NT2/D1 (cell line): ENCODE measurements around the gene BBS9.

Experiments
- DNase-seq: peaks from one replicate; pipeline ENCODE4 v3.0.0-alpha.2; 2011; ENCODE audit warnings: low read depth, low spot score
- H3K27me3 ChIP-seq: 2 replicates; pipeline ENCODE4 v1.6.0; 2011; ENCODE audit warnings: mild to moderate bottlenecking; ENCODE audit not compliant: insufficient read length, insufficient read depth
- H3K36me3 ChIP-seq: 2 replicates; pipeline ENCODE4 v1.6.1; 2011; ENCODE audit warnings: mild to moderate bottlenecking, low read length, mixed read lengths; ENCODE audit not compliant: insufficient read depth, insufficient read length
- H3K4me1 ChIP-seq: 2 replicates; pipeline ENCODE4 v1.5.1; 2011; ENCODE audit not compliant: insufficient read depth, insufficient read length
- H3K4me3 ChIP-seq: 2 replicates; pipeline ENCODE4 v1.5.1; 2011; ENCODE audit warnings: low read depth; ENCODE audit not compliant: insufficient read length
- H3K9ac ChIP-seq: 2 replicates; pipeline ENCODE4 v1.6.0; 2011; ENCODE audit warnings: low read depth; ENCODE audit not compliant: insufficient read length
- H3K9me3 ChIP-seq: 2 replicates; pipeline ENCODE4 v1.5.1; 2011; ENCODE audit warnings: mild to moderate bottlenecking, low read length; ENCODE audit not compliant: insufficient read depth
- SUZ12 ChIP-seq: IDR thresholded peaks from 2 replicates; pipeline ENCODE4 v1.6.1; 2011; ENCODE audit not compliant: insufficient read length, insufficient read depth; ENCODE audit errors: extremely low read depth
- YY1 ChIP-seq: IDR thresholded peaks from 2 replicates; pipeline ENCODE4 v1.6.1; 2011; ENCODE audit not compliant: insufficient read length, insufficient read depth
- ZNF274 ChIP-seq: IDR thresholded peaks from 2 replicates; pipeline ENCODE4 v1.6.1; 2011; ENCODE audit warnings: mild to moderate bottlenecking, low read depth, low read length

BBS9 gene

GRCh38 chr7:33612442-33612841 is 483.1 kb downstream of the BBS9 start:
- Histone ChIP-seq H3K4me3 (no peak overlapping the region), H3K36me3 (no peaks in the 10 kb centered on the region), H3K9me3 (0 out of 2 replicates have a peak, but pooled peaks cover 5% of the 10 kb centered on the region), H3K4me1 (no peaks in the 10 kb centered on the region), H3K27me3 (no peaks in the 10 kb centered on the region), H3K9ac (no peak overlapping the region)
- DNase-seq = no peak
- TF ChIP-seq ZNF274 = no peak
- no peak for TF ChIP-seq SUZ12
- TF ChIP-seq YY1 = no peak

GRCh38 chr7:33614357-33615117 is 485.2 kb downstream of the BBS9 start:
- TF ChIP-seq YY1 = no peak
- H3K9me3 ChIP-seq = no peaks in the 10 kb centered on the region
- no peak for DNase-seq
- no peak overlapping the region for H3K4me3 ChIP-seq
- H3K4me1 ChIP-seq = no peaks in the 10 kb centered on the region
- H3K9ac ChIP-seq = no peak overlapping the region
- H3K27me3 ChIP-seq = no peaks in the 10 kb centered on the region
- H3K36me3 ChIP-seq = no peaks in the 10 kb centered on the region

GRCh38 chr7:33616752-33617151 is 487.4 kb downstream of the BBS9 start:
- H3K9me3 ChIP-seq = no peaks in the 10 kb centered on the region
- no peaks in the 10 kb centered on the region for H3K27me3 ChIP-seq
- no peak overlapping the region for H3K4me3 ChIP-seq
- no peak overlapping the region for H3K9ac ChIP-seq
- H3K4me1 ChIP-seq = no peaks in the 10 kb centered on the region
- no peaks in the 10 kb centered on the region for H3K36me3 ChIP-seq
- TF ChIP-seq YY1 = no peak
- no peak for TF ChIP-seq ZNF274
- no peak for TF ChIP-seq SUZ12
- no peak for DNase-seq

GRCh38 chr7:33619264-33619663 is 489.9 kb downstream of the BBS9 start:
- Histone ChIP-seq H3K9ac (no peak overlapping the region), H3K4me3 (no peak overlapping the region), H3K36me3 (no peaks in the 10 kb centered on the region), H3K9me3 (no peaks in the 10 kb centered on the region), H3K27me3 (no peaks in the 10 kb centered on the region), H3K4me1 (no peaks in the 10 kb centered on the region)
- TF ChIP-seq SUZ12 = no peak
- no peak for TF ChIP-seq ZNF274
- TF ChIP-seq YY1 = no peak
- no peak for DNase-seq

GRCh38 chr7:33623267-33623666 is 493.9 kb downstream of the BBS9 start:
- H3K36me3 ChIP-seq = no peaks in the 10 kb centered on the region
- no peaks in the 10 kb centered on the region for H3K4me1 ChIP-seq
- DNase-seq = no peak
- H3K27me3 ChIP-seq = no peaks in the 10 kb centered on the region
- no peak overlapping the region for H3K9ac ChIP-seq
- H3K4me3 ChIP-seq = no peak overlapping the region
- TF ChIP-seq ZNF274 (no peak), YY1 (no peak), SUZ12 (no peak)
- H3K9me3 ChIP-seq = peaks cover 12% of the 10 kb centered on the region; the same call in 1 of the 2 replicates

GRCh38 chr7:33624215-33624614 is 494.9 kb downstream of the BBS9 start:
- H3K9me3 ChIP-seq = peaks cover 12% of the 10 kb centered on the region; the same call in 1 of the 2 replicates
- TF ChIP-seq SUZ12 = no peak
- no peak for TF ChIP-seq ZNF274
- TF ChIP-seq YY1 = no peak

GRCh38 chr7:33626869-33627268 is 497.5 kb downstream of the BBS9 start:
- no peaks in the 10 kb centered on the region for H3K36me3 ChIP-seq
- H3K4me3 ChIP-seq = no peak overlapping the region
- no peaks in the 10 kb centered on the region for H3K4me1 ChIP-seq
- H3K27me3 ChIP-seq = no peaks in the 10 kb centered on the region
- H3K9me3 ChIP-seq = peaks cover 12% of the 10 kb centered on the region; the same call in 1 of the 2 replicates
- DNase-seq = no peak
- H3K9ac ChIP-seq = no peak overlapping the region
- TF ChIP-seq ZNF274 (no peak), YY1 (no peak), SUZ12 (no peak)

More at GRCh38 chr7:33624215-33624614, 494.9 kb downstream of the BBS9 start:
- no peaks in the 10 kb centered on the region for H3K27me3 ChIP-seq
- H3K4me3 ChIP-seq = no peak overlapping the region
- H3K9ac ChIP-seq = no peak overlapping the region
- no peaks in the 10 kb centered on the region for H3K4me1 ChIP-seq
- DNase-seq = no peak
- H3K36me3 ChIP-seq = no peaks in the 10 kb centered on the region
